MCF 10A (cell line): Measurements from ENCODE around the gene LYSMD1. TPM values are rescaled to one million over a fixed set of nuclear protein-coding genes. Genes with fewer than 3 reads are reported as not detected.
A peak's percentile ranks its signal among the peaks of the same experiment; 100 is the strongest.

ENCODE experiments used
- BruUV-seq: library from RNA; stranded (reverse); fragments of 400-500 nt; replicated peaks from 2 replicates; lab custom pipeline; 2021; lab: Mats Ljungman, UMichigan
- CTCF ChIA-PET: fragments of 300-600 bp; sonication (Branson Sonifier 250); formaldehyde crosslinking; extraction: SDS; loops from one replicate; lab custom pipeline; 2021; ENCODE audit warnings: antibody characterized with exemption, inconsistent platforms; lab: Yijun Ruan, JAX
- POLR2A ChIA-PET: fragments of 300-600, 350-650 bp; sonication (Branson Sonifier 250); formaldehyde crosslinking; extraction: SDS; loops from one replicate; lab custom pipeline; 2020; ENCODE audit warnings: antibody characterized with exemption, inconsistent platforms; lab: Yijun Ruan, JAX
- DNase-seq: peaks from one replicate; pipeline ENCODE4 v3.0.0-alpha.2; 2018; ENCODE audit not compliant: unreplicated experiment
- H3K27ac Mint-ChIP-seq: one replicate; pipeline ENCODE4 v1.8.0; 2022; ENCODE audit warnings: mild to moderate bottlenecking, low read depth, mixed read lengths; ENCODE audit not compliant: unreplicated experiment
- H3K27me3 Mint-ChIP-seq: one replicate; pipeline ENCODE4 v1.8.0; 2022; ENCODE audit warnings: mixed read lengths; ENCODE audit not compliant: insufficient read depth, unreplicated experiment
- H3K36me3 Mint-ChIP-seq: one replicate; pipeline ENCODE4 v1.8.0; 2022; ENCODE audit warnings: mild to moderate bottlenecking, moderate library complexity, mixed read lengths; ENCODE audit not compliant: insufficient read depth, unreplicated experiment
- H3K4me1 Mint-ChIP-seq: one replicate; pipeline ENCODE4 v1.8.0; 2022; ENCODE audit warnings: mixed read lengths; ENCODE audit not compliant: insufficient read depth, unreplicated experiment
- H3K4me3 Mint-ChIP-seq: one replicate; pipeline ENCODE4 v1.8.0; 2022; ENCODE audit warnings: mild to moderate bottlenecking, moderate library complexity, mixed read lengths; ENCODE audit not compliant: unreplicated experiment
- H3K9me3 Mint-ChIP-seq: one replicate; pipeline ENCODE4 v1.8.0; 2022; ENCODE audit warnings: mixed read lengths; ENCODE audit not compliant: unreplicated experiment
- intact Hi-C: fragments of 100-400 bp; cut with micrococcal nuclease; formaldehyde crosslinking; loops from 2 replicates; pipeline ENCODE4 v1.14.1; 2022
- total RNA-seq: library from RNA; stranded (reverse); gene quantifications from 2 replicates; pipeline ENCODE4 v1.2.3, GENCODE V29; 2022
- TF ChIP-seq, protein P1 (sequence below): fragments of 200-600 bp; IDR thresholded peaks from one replicate; pipeline ENCODE4 v1.8.0; 2022; ENCODE audit warnings: antibody characterized with exemption, mild to moderate bottlenecking; ENCODE audit not compliant: unreplicated experiment

The LYSMD1 gene
- total RNA-seq, 1 experiment from 2014 or later: 14.4 TPM

DNA sequence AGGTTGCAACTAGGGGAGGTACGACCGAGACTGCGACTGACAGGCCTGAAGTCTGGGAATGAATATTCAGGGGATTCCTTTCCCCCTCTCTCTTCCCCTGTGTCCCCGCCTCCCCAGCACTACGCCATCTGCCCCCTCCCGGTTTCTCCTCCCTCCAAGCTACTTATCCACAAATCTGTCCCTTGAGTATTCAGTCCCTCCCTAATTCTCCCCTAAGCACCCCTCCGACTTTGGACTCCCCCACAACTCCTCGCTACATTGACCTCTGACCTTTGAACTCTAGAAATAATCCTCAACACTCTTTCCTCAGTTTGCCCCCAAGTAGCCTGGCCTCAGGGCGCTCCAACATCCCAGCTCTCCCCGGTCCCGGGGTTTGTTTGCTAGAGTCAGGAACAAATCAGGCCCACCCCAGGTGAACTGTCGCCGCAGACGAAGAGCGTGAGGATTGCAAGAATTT lies 393 bp downstream of the LYSMD1 start:
- H3K27ac Mint-ChIP-seq: peak overlapping the region; percentile 97
- POLR2A ChIA-PET: interaction anchor here (0.6 to 4.8 kb wide), 20 partner anchors 9 to 284 kb away, joined by 3 to 91 read pairs (median 4); partner anchors contain the start of genes C1orf56, GABPB2, MINDY1 and PSMD4
- TF ChIP-seq, protein P1, sequence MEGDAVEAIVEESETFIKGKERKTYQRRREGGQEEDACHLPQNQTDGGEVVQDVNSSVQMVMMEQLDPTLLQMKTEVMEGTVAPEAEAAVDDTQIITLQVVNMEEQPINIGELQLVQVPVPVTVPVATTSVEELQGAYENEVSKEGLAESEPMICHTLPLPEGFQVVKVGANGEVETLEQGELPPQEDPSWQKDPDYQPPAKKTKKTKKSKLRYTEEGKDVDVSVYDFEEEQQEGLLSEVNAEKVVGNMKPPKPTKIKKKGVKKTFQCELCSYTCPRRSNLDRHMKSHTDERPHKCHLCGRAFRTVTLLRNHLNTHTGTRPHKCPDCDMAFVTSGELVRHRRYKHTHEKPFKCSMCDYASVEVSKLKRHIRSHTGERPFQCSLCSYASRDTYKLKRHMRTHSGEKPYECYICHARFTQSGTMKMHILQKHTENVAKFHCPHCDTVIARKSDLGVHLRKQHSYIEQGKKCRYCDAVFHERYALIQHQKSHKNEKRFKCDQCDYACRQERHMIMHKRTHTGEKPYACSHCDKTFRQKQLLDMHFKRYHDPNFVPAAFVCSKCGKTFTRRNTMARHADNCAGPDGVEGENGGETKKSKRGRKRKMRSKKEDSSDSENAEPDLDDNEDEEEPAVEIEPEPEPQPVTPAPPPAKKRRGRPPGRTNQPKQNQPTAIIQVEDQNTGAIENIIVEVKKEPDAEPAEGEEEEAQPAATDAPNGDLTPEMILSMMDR: no peak
- intact Hi-C loops: no loop called here
- peak overlapping the region; percentile 87 for H3K4me3 Mint-ChIP-seq
- H3K9me3 Mint-ChIP-seq: no peaks in the 10 kb centered on the region
- CTCF ChIA-PET: interaction anchor here (0.7 to 2.4 kb wide), 5 partner anchors 9 to 25 kb away, joined by 3 to 12 read pairs (median 4); partner anchors contain the start of genes TMOD4, TNFAIP8L2 and VPS72
- H3K27me3 Mint-ChIP-seq: no peaks in the 10 kb centered on the region
- DNase-seq: peak; percentile 32
- peaks cover 46% of the 10 kb centered on the region for H3K36me3 Mint-ChIP-seq
- peaks cover 25% of the 10 kb centered on the region for H3K4me1 Mint-ChIP-seq
- BruUV-seq: TSS peak; percentile 44

DNA sequence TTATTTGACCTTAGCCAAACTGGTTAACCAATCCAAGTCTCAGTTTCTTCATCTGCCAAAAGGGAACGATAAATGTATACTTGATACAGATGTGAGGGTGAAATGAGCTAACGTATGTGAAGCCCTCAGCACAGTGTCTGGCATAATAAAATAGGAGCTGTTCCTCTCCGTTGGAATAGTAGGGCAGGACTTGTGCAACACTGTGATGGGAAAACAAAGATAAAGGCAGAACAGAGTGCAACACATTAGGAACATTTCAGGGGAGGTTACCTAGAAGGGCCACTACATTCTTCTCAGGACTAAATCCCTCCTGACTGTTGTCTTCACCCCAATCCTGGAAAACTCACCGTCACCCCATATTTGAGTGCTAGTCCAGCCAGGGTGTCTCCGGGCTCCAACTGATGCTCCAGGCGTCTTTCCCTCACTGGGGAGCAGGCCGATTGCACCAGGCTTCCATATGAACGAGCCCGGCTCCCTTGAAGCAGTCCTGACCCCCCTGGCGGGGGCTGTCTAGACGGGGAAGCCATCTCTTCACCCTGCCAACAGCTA lies 896 bp downstream of the LYSMD1 start:
- H3K27ac Mint-ChIP-seq: peak overlapping the region; percentile 97
- intact Hi-C loops: no loop called here
- POLR2A ChIA-PET: interaction anchor here (0.6 to 4.8 kb wide), 18 partner anchors 8 to 284 kb away, joined by 3 to 91 read pairs (median 4); partner anchors contain the start of genes C1orf56, GABPB2, MINDY1 and PSMD4
- peaks cover 50% of the 10 kb centered on the region for H3K36me3 Mint-ChIP-seq
- H3K4me1 Mint-ChIP-seq: peaks cover 25% of the 10 kb centered on the region
- TF ChIP-seq, protein P1: no peak
- H3K4me3 Mint-ChIP-seq: peak overlapping the region; percentile 87
- no peaks in the 10 kb centered on the region for H3K9me3 Mint-ChIP-seq
- H3K27me3 Mint-ChIP-seq: no peaks in the 10 kb centered on the region
- BruUV-seq: no TSS peak
- CTCF ChIA-PET: interaction anchor here (0.6 to 2.4 kb wide), 7 partner anchors 8 to 54 kb away, joined by 3 to 12 read pairs (median 4); partner anchors contain the start of genes TMOD4, TNFAIP8L2 and VPS72
- no peak for DNase-seq

DNA sequence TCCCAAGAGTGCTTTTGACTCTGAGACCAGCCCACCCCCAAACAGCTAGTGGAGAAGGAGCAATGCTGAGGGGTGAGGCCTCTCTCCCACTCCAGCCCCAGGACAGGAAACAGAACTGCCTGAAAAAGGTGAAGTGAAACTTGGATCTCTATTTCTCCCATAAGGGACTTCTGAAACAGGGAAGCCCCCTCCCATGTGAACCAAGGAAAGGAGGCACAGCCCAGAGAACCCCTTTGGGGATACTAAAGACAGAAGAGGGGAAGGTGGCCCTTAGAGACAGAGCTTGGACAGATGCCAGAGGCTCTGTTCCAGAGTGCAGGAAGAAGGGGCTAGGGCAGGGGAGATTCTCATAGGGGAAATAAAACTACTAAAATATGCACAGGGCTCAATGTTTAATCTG lies 6.3 kb downstream of the LYSMD1 start:
- BruUV-seq: no TSS peak
- CTCF ChIA-PET: interaction anchor here (0.7 to 7.3 kb wide), 7 partner anchors 34 to 161 kb away, joined by 3 to 158 read pairs (median 3); partner anchors contain the start of gene CDC42SE1

More for the DNA sequence above, 6.3 kb downstream of the LYSMD1 start:
- DNase-seq: no peak
- Mint-ChIP-seq H3K36me3 (peaks cover 48% of the 10 kb centered on the region), H3K27ac (peak overlapping the region; percentile 49), H3K4me1 (peaks cover 17% of the 10 kb centered on the region), H3K27me3 (no peaks in the 10 kb centered on the region), H3K4me3 (no peak overlapping the region), H3K9me3 (no peaks in the 10 kb centered on the region)
- intact Hi-C loops: loop anchor here (5.0 kb wide), 1 partner anchor 462 kb away; the partner anchor contains the start of gene GOLPH3L
- TF ChIP-seq, protein P1: no peak
- POLR2A ChIA-PET: interaction anchor here (0.6 to 2.1 kb wide), 3 partner anchors 56 to 122 kb away, joined by 3 to 7 read pairs (median 3); partner anchors contain the start of gene GABPB2
